Measurements from ENCODE around the gene RERE. TPM values are rescaled to one million over a fixed set of nuclear protein-coding genes. Genes with fewer than 3 reads are reported as not detected.

Gene RERE
- total and polyA plus RNA-seq, 2 donors (not counting 3 experiments of a cell fraction or from before 2014, with no cell fraction given): 14.1 to 113 TPM

- H3K27me3 ChIP-seq (ENCODE audit: control insufficient read depth in 2 of 2, insufficient read depth in 2 of 2, low read length in 2 of 2): no peaks in the 10 kb centered on the region
- BruUV-seq (replicated peaks): no TSS peak
- TF ChIP-seq MAX (IDR thresholded peaks at IDR 0.05; ENCODE audit: insufficient read depth, insufficient read length): no peak
- TF ChIP-seq MYC (IDR thresholded peaks at IDR 0.05; ENCODE audit: low read depth, low read length): no peak
- no peak for TF ChIP-seq POLR2AphosphoS5 (IDR thresholded peaks at IDR 0.05; ENCODE audit: insufficient read depth, low read depth, low read length)
- no peak for TF ChIP-seq POLR2A (IDR thresholded peaks at IDR 0.05; ENCODE audit: low read depth, low read length)
- TF ChIP-seq JUN (IDR thresholded peaks at IDR 0.05; ENCODE audit: borderline replicate concordance, insufficient read depth, insufficient read length, low read depth): no peak
- TF ChIP-seq EZH2 (IDR thresholded peaks at IDR 0.05; ENCODE audit: borderline replicate concordance, low read depth, low read length, severe bottlenecking): no peak
- no peak for TF ChIP-seq CTCF (IDR thresholded peaks at IDR 0.05; ENCODE audit: extremely low read depth in 1 of 2, insufficient read depth in 1 of 2, low read depth in 1 of 2, low read length in 2 of 2)
- TF ChIP-seq GATA2 (IDR thresholded peaks at IDR 0.05; ENCODE audit: insufficient read depth, insufficient read length, low read depth, low read length): no peak
- no peak for TF ChIP-seq FOS (IDR thresholded peaks at IDR 0.05; ENCODE audit: borderline replicate concordance, insufficient read depth, low read length)
- H3K4me1 ChIP-seq (ENCODE audit: control insufficient read depth, extremely low read depth, insufficient read depth, low read length): peaks cover 16% of the 10 kb centered on the region
- no peak overlapping the region for H3K4me2 ChIP-seq (ENCODE audit: insufficient read depth, low read length)
- dilution Hi-C loops (cut with MboI; ENCODE audit: extremely low pct_ligation_motif_present, low sequenced_read_pairs) (no loop called here), intact Hi-C loops (cut with micrococcal nuclease) (no loop called here)
- POLR2A ChIA-PET: no interaction called here
- DNase-seq (ENCODE audit: low read depth, low spot score) (no peak), FAIRE-seq (no peak)
- no peak overlapping the region for H3K4me3 ChIP-seq (replicated peaks in 1 of 3; ENCODE audit: insufficient read depth in 1 of 3, low read depth in 1 of 3, low read length in 3 of 3)
- H3K79me2 ChIP-seq (ENCODE audit: control insufficient read depth, insufficient read depth, low read length): no peaks in the 10 kb centered on the region
- no peaks in the 10 kb centered on the region for H4K20me1 ChIP-seq (replicated peaks; ENCODE audit: control insufficient read depth, extremely low read depth, insufficient read depth, low read length)
- no peak overlapping the region for H2AFZ ChIP-seq (ENCODE audit: low read depth, low read length)
- H3K9me1 ChIP-seq (replicated peaks; ENCODE audit: control insufficient read depth, extremely low read depth, insufficient read depth, low read length): no peaks in the 10 kb centered on the region
- no peak overlapping the region for H3K9ac ChIP-seq (replicated peaks; ENCODE audit: extremely low read depth, insufficient read depth, low read length)
- no peak overlapping the region for H3K27ac ChIP-seq (ENCODE audit: insufficient read depth, low read depth, low read length)
- peaks cover 8 to 55% of the 10 kb centered on the region in 2 experiments for H3K36me3 ChIP-seq (ENCODE audit: control insufficient read depth in 2 of 2, extremely low read depth in 1 of 2, insufficient read depth in 2 of 2, low read length in 2 of 2)
- CTCF ChIA-PET: interaction anchor here (1.0 kb wide), 1 partner anchor 12 kb away, joined by 3 read pairs; no protein-coding TSS in a partner anchor
- no peaks in the 10 kb centered on the region for H3K9me3 ChIP-seq (replicated peaks; ENCODE audit: control insufficient read depth, insufficient read depth, low read length)
Observed at GRCh38 chr1:8356256-8357209, 460.9 kb downstream of the RERE start.
